Measurements from ENCODE around the gene RAB35.

- no peak for TF ChIP-seq CTCF (IDR thresholded peaks at IDR 0.05)
- TF ChIP-seq SIN3A (IDR thresholded peaks at IDR 0.05; ENCODE audit: borderline replicate concordance, low read depth, low read length) = no peak
- no peak for TF ChIP-seq EZH2phosphoT487 (IDR thresholded peaks at IDR 0.05; ENCODE audit: borderline replicate concordance, low read depth)
- no peak for TF ChIP-seq CHD2 (IDR thresholded peaks at IDR 0.05; ENCODE audit: low read length, partially characterized antibody)
- no peak for TF ChIP-seq JUND (IDR thresholded peaks at IDR 0.05)
- TF ChIP-seq REST (IDR thresholded peaks at IDR 0.05; ENCODE audit: low read depth, low read length) = no peak
- TF ChIP-seq RXRA (IDR thresholded peaks at IDR 0.05; ENCODE audit: borderline replicate concordance, low read depth) = no peak
- no peak for TF ChIP-seq USF1 (IDR thresholded peaks at IDR 0.05; ENCODE audit: borderline replicate concordance, low read depth)
- no peak for TF ChIP-seq TEAD4 (IDR thresholded peaks at IDR 0.05; ENCODE audit: borderline replicate concordance, insufficient read depth)
- no peak for TF ChIP-seq POLR2AphosphoS5 (IDR thresholded peaks at IDR 0.05; ENCODE audit: low read depth, low read length)
- TF ChIP-seq NRF1 (IDR thresholded peaks at IDR 0.05; ENCODE audit: low read depth, low read length) = no peak
- no peak for TF ChIP-seq RCOR1 (IDR thresholded peaks at IDR 0.05; ENCODE audit: low read length)
- TF ChIP-seq SMC3 (IDR thresholded peaks at IDR 0.05; ENCODE audit: low read depth, low read length) = no peak
Measured at GRCh38 chr12:120110550-120111501, 5.7 kb downstream of the RAB35 start.

Measured in SK-N-SH (cell line).